Thyroid gland (tissue), 4 donors: ENCODE measurements around the gene DKK3. TPM values are rescaled to one million over a fixed set of nuclear protein-coding genes. Genes with fewer than 3 reads are reported as not detected.

Source experiments
- DNase-seq, 2 donors: peaks; one replicate each; pipeline ENCODE4 v3.0.0-alpha.2; 2019
- H3K27ac ChIP-seq, 3 donors: fragments of 200-600 bp; sonication (generic); 1 replicate in 2 of 3; 2 replicates in 1 of 3; pipeline ENCODE4 v1.5.1; 2016 to 2019; ENCODE audit warnings: mild to moderate bottlenecking in 1 of 3, moderate library complexity in 1 of 3
- H3K27me3 ChIP-seq: fragments of 200-600 bp; sonication (generic); one replicate; pipeline ENCODE4 v1.5.1; 2019
- H3K36me3 ChIP-seq, 2 donors: fragments of 200-600 bp; sonication (generic); one replicate each; pipeline ENCODE4 v1.5.1; 2016 to 2019
- H3K4me1 ChIP-seq, 2 donors: fragments of 200-600 bp; sonication (generic); one replicate each; pipeline ENCODE4 v1.5.1; 2017 to 2019
- H3K4me3 ChIP-seq, 3 donors: fragments of 200-600 bp; sonication (generic); replicated peaks in 1 of 3; 1 replicate in 2 of 3; 2 replicates in 1 of 3; pipeline ENCODE4 v1.5.1; 2016; ENCODE audit warnings: mild to moderate bottlenecking in 1 of 3
- H3K9me3 ChIP-seq: fragments of 200-600 bp; sonication (generic); one replicate; pipeline ENCODE4 v1.5.1; 2017
- CTCF ChIP-seq, 6 experiments: fragments of 200-600 bp in 3 of 6; fragments of 450-650 bp in 3 of 6; sonication (generic) in 3 of 6; IDR thresholded peaks; one replicate each; pipeline ENCODE4 v1.5.1; 2016 to 2019; ENCODE audit warnings: antibody characterized with exemption in 6 of 6, mild to moderate bottlenecking in 2 of 6, inconsistent platforms in 1 of 6, moderate library complexity in 1 of 6
- POLR2A ChIP-seq, 2 donors: fragments of 450-650 bp; IDR thresholded peaks; one replicate each; pipeline ENCODE4 v1.6.1; 2017; ENCODE audit warnings: antibody characterized with exemption in 2 of 2, mild to moderate bottlenecking in 2 of 2, moderate library complexity in 1 of 2
- WGBS, 2 donors: methylation state at CpG; one replicate each; pipeline ENCODE4 v1.1.5; 2017; 5-methylcytosine and 5-hydroxymethylcytosine counted together
- intact Hi-C: fragments of 100-400 bp; cut with DNase I; formaldehyde crosslinking; loops from one replicate; pipeline ENCODE4 v1.15.1; 2023
- total RNA-seq, 4 donors: library from RNA; depleted of rRNA; stranded (reverse); fragments of >200 nt; gene quantifications; one replicate each; pipeline ENCODE4 v1.2.3, GENCODE V29; 2016

DKK3 gene
- total RNA-seq, 4 donors from 2014 or later = 15.1 to 72.0 (median 27.3) TPM

- no peak for DNase-seq
- Histone ChIP-seq H3K4me1 (no peaks in the 10 kb centered on the region), H3K36me3 (no peaks in the 10 kb centered on the region), H3K27ac (no peak overlapping the region), H3K27me3 (no peaks in the 10 kb centered on the region), H3K4me3 (no peak overlapping the region), H3K9me3 (no peaks in the 10 kb centered on the region)
- intact Hi-C loops = no loop called here
- no peak for TF ChIP-seq CTCF (IDR thresholded peaks at IDR 0.05)
- no peak for TF ChIP-seq POLR2A (IDR thresholded peaks at IDR 0.05)
- WGBS, 2 donors = 69 to 87% methylated on average over 8 of the region's 8 CpGs
These were observed 10.2 kb downstream of the DKK3 start for GRCh38 chr11:11998091-11998781.

DNA sequence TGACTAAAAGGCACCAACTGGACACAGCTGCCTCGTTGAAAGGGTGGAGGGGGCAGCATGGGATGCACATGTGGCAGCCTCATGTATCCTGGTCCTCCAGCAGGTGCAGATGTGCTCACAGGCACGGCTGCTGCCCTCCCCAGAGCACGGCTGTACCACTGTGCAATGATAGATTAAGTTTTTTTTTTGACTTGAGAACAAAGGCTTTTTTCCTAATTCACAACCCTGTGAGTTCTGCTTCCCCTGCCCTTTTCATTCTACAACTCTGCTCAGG lies 11.4 kb downstream of the DKK3 start:
- WGBS, 2 donors = 79 to 91% methylated on average over 3 of the region's 3 CpGs
- Histone ChIP-seq H3K4me3 (no peak overlapping the region), H3K27ac (no peak overlapping the region), H3K27me3 (no peaks in the 10 kb centered on the region), H3K4me1 (no peaks in the 10 kb centered on the region), H3K36me3 (no peaks in the 10 kb centered on the region), H3K9me3 (no peaks in the 10 kb centered on the region)
- no peak for DNase-seq
- intact Hi-C loops = no loop called here
- TF ChIP-seq CTCF (IDR thresholded peaks at IDR 0.05) = no peak
- no peak for TF ChIP-seq POLR2A (IDR thresholded peaks at IDR 0.05)

GRCh38 chr11:11996321-11997048 lies 11.9 kb downstream of the DKK3 start:
- H3K36me3 ChIP-seq = no peaks in the 10 kb centered on the region
- no peaks in the 10 kb centered on the region for H3K27me3 ChIP-seq
- no peak for DNase-seq
- 83 to 91% methylated on average over 11 of the region's 11 CpGs for WGBS, 2 donors
- no peak overlapping the region for H3K4me3 ChIP-seq
- TF ChIP-seq CTCF (IDR thresholded peaks at IDR 0.05) (no peak), POLR2A (IDR thresholded peaks at IDR 0.05) (no peak)
- H3K27ac ChIP-seq = no peak overlapping the region
- intact Hi-C loops = no loop called here
- no peaks in the 10 kb centered on the region for H3K4me1 ChIP-seq
- no peaks in the 10 kb centered on the region for H3K9me3 ChIP-seq

- 90 to 94% methylated on average over 6 of the region's 6 CpGs for WGBS, 2 donors
- Histone ChIP-seq H3K4me1 (no peaks in the 10 kb centered on the region), H3K4me3 (no peak overlapping the region), H3K36me3 (no peaks in the 10 kb centered on the region), H3K9me3 (no peaks in the 10 kb centered on the region), H3K27me3 (no peaks in the 10 kb centered on the region), H3K27ac (no peak overlapping the region)
- intact Hi-C loops = no loop called here
- TF ChIP-seq POLR2A (IDR thresholded peaks at IDR 0.05) (no peak), CTCF (IDR thresholded peaks at IDR 0.05) (no peak)
- no peak for DNase-seq
These were observed 12.8 kb downstream of the DKK3 start for GRCh38 chr11:11995601-11996000.

GRCh38 chr11:11993839-11994238 lies 14.6 kb downstream of the DKK3 start:
- TF ChIP-seq POLR2A (IDR thresholded peaks at IDR 0.05) = no peak
- TF ChIP-seq CTCF (IDR thresholded peaks at IDR 0.05) = no peak

More at GRCh38 chr11:11993839-11994238, 14.6 kb downstream of the DKK3 start:
- 76 to 79% methylated on average over 8 of the region's 8 CpGs for WGBS, 2 donors
- DNase-seq = no peak
- H3K27ac ChIP-seq = no peak overlapping the region
- intact Hi-C loops = no loop called here
- no peaks in the 10 kb centered on the region for H3K9me3 ChIP-seq
- peaks cover 5% of the 10 kb centered on the region in 2 donors for H3K4me1 ChIP-seq
- no peaks in the 10 kb centered on the region for H3K27me3 ChIP-seq
- no peak overlapping the region for H3K4me3 ChIP-seq
- no peaks in the 10 kb centered on the region for H3K36me3 ChIP-seq
